ENCODE results near the gene HOXC6. TPM values are rescaled to one million over a fixed set of nuclear protein-coding genes. Genes with fewer than 3 reads are reported as not detected.

HOXC6 gene
- total RNA-seq, 4 donors from 2014 or later: 0.21 to 1.1 (median 0.30) TPM; not detected in 1

DNA sequence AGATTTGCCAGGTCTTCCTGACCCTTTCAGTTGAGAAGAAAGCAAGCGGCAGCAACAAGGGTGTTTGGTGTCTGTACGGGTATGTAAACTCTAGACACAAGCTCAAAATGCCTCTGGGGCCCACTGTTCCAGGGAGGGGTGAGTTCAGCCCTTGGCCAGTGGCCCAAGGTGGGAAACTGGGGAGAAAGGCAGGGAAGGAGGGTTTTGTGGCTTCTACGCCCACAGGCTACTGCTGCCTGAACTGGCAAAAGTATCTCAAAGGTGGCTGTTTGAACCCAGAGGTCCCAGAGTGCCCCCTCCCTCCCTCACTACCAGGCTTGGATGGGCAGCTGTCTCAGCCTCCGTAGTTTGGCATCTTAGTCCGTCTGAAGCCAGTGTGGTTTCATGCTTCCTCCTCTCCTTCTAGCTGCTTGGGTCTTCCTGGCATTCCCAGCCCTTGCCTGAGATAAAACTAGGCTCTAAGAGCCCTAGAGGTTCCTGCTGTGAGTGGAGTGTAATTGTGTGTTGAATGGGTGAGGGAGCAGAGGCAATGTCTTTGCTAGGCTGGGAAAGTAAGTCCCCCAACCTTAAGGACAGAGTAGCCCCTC lies 10.1 kb downstream of the HOXC6 start:
- DNase-seq: no peak
- H3K4me1 ChIP-seq: peaks cover 12 to 88% (median 27%) of the 10 kb centered on the region in 3 donors

DNA sequence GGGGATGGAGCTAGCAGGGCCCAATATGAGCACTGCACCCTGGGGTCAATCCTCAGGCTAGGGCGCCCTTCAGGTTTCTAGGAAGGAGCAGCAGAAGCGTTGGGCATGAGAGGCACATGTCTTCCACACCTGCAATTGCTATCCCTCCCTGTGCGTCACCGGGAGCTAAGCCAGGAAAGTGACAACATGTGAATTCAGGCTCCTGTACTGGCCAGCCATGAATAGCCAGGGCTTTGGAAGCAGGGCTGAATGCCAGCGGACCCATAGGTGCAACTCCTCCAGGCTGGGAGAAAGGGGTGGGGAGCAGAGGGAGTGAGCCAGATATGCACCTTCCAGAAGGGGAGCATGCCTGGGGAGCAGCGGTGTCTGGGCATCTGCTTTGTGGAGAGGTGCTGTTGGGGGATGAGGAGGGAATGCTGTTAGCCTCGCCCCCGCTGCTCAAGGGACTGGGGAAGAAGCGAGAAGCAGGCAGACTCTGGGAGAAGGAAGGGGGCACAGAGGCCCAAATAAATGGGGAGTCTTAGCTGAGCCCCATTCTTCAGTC lies 10.7 kb downstream of the HOXC6 start:
- peaks cover 0 to 85% (median 3%) of the 10 kb centered on the region in 4 donors for H3K27me3 ChIP-seq
- WGBS, 2 donors: 27 to 38% methylated on average over 4 to 6 of the region's 9 CpGs
- peak overlapping the region in 3 of 4 donors; percentile 4 to 40 (median 13) for H3K4me3 ChIP-seq
- TF ChIP-seq, protein P1, sequence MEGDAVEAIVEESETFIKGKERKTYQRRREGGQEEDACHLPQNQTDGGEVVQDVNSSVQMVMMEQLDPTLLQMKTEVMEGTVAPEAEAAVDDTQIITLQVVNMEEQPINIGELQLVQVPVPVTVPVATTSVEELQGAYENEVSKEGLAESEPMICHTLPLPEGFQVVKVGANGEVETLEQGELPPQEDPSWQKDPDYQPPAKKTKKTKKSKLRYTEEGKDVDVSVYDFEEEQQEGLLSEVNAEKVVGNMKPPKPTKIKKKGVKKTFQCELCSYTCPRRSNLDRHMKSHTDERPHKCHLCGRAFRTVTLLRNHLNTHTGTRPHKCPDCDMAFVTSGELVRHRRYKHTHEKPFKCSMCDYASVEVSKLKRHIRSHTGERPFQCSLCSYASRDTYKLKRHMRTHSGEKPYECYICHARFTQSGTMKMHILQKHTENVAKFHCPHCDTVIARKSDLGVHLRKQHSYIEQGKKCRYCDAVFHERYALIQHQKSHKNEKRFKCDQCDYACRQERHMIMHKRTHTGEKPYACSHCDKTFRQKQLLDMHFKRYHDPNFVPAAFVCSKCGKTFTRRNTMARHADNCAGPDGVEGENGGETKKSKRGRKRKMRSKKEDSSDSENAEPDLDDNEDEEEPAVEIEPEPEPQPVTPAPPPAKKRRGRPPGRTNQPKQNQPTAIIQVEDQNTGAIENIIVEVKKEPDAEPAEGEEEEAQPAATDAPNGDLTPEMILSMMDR (IDR thresholded peaks at IDR 0.05): no peak
- TF ChIP-seq POLR2A (IDR thresholded peaks at IDR 0.05): peak in 1 of 4 donors; percentile 7
- H3K36me3 ChIP-seq: no peaks in the 10 kb centered on the region
- peak overlapping the region; percentile 41 to 85 (median 69) for H3K27ac ChIP-seq
- H3K4me1 ChIP-seq: peaks cover 8 to 88% (median 27%) of the 10 kb centered on the region in 3 donors
- intact Hi-C loops (cut with DNase I): no loop called here
- DNase-seq: no peak
- H3K9me3 ChIP-seq: no peaks in the 10 kb centered on the region

More for the DNA sequence above, 10.1 kb downstream of the HOXC6 start:
- peak overlapping the region in 2 of 4 donors; percentile 20 to 40 for H3K4me3 ChIP-seq
- 44 to 68% methylated on average over 3 to 5 of the region's 5 CpGs for WGBS, 2 donors
- peaks cover 0 to 88% (median 3%) of the 10 kb centered on the region in 4 donors for H3K27me3 ChIP-seq
- H3K9me3 ChIP-seq: no peaks in the 10 kb centered on the region
- H3K27ac ChIP-seq: peak overlapping the region; percentile 41 to 85 (median 69)
- H3K36me3 ChIP-seq: no peaks in the 10 kb centered on the region
- intact Hi-C loops (cut with DNase I): no loop called here
- TF ChIP-seq POLR2A (IDR thresholded peaks at IDR 0.05): no peak

DNA sequence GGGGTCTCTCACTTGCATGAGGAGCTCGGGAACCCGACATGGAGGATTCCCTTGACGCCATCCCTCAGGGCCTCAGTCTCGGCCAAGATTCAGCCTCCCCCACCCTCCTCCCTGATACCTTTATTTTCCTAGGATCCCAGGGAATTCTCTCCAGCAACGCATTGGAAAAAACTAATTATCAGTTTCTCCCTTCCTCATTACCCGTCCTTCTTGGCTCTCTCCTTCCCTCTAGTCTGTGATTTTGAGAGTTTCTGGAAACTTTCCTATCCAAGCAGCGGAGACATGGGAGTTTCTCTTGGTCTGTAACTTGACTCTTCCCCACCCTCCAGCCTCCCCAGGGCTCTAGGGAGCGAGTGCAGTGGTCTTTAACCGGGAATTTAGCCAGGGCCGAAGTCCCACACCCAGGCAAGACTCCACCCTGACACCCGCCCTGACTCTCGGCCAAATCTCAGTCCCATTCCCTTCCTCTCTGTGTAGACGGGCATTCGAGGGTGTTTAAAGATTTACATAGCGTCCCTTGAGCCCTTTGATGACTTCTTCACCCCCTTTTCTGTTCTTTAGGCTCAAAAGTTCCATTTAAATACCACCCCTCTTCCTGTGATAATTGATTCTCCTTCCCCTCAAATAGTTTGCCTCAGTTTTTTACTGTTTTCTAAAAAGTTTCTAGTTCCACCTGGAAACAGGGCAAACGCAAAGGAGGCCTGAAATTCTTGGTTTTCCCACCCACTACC lies 11.3 kb downstream of the HOXC6 start:
- WGBS, 2 donors: 19 to 23% methylated on average over 16 of the region's 16 CpGs
- no peaks in the 10 kb centered on the region for H3K9me3 ChIP-seq
- no peaks in the 10 kb centered on the region for H3K36me3 ChIP-seq

DNA sequence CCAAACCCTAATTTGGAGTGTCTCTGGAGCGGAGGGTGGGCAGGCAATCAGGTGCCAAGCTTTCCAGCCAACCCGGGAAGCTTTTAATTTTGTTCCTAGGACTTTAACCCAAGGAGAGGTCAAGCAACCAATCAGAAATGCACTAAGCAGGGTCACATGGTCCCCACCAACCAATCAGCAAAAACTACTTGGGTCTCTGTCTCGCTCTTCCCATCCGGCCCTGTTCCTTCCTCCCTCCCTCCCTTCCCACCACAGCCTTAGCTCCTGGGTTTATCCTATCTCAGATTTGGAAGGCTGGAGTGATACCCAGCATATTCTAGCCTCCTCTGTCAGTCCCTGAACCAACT lies 11.9 kb downstream of the HOXC6 start:
- no peak for TF ChIP-seq POLR2A (IDR thresholded peaks at IDR 0.05)
- TF ChIP-seq, protein P1 (IDR thresholded peaks at IDR 0.05): no peak
- H3K27me3 ChIP-seq: peaks cover 0 to 79% (median 2%) of the 10 kb centered on the region in 4 donors
- H3K27ac ChIP-seq: peak overlapping the region in 3 of 4 donors; percentile 65 to 85 (median 73)

More for the DNA sequence above, 11.3 kb downstream of the HOXC6 start:
- TF ChIP-seq, protein P1 (IDR thresholded peaks at IDR 0.05): no peak
- TF ChIP-seq POLR2A (IDR thresholded peaks at IDR 0.05): no peak
- peaks cover 0 to 79% (median 2%) of the 10 kb centered on the region in 4 donors for H3K27me3 ChIP-seq
- no peak for DNase-seq
- peaks cover 1 to 88% (median 23%) of the 10 kb centered on the region in 3 donors for H3K4me1 ChIP-seq
- intact Hi-C loops (cut with DNase I): no loop called here
- H3K27ac ChIP-seq: peak overlapping the region; percentile 41 to 85 (median 69)
- peak overlapping the region in 3 of 4 donors; percentile 4 to 40 (median 13) for H3K4me3 ChIP-seq

DNA sequence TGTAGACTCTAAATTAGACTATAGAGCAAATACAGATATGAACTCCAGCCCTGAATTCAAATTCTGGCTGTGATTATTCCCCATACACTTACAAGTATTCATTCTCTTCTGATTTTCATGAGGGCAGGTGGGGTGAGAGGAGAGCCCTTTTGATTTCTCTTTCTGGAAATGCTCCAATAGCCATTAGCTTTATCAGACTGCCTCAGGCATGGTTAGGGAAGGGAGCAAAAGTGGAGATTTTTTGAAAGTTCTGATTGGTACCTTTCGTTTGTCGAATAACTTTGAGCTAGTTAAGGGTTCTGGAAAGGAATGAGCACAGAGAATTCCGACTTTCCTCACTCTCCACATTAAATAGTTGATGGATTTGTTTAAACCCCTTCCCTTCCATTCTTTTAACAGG lies 12.4 kb downstream of the HOXC6 start:
- no peak for TF ChIP-seq POLR2A (IDR thresholded peaks at IDR 0.05)
- TF ChIP-seq, protein P1 (IDR thresholded peaks at IDR 0.05): no peak
- intact Hi-C loops (cut with DNase I): no loop called here
- peak overlapping the region in 2 of 4 donors; percentile 65 to 85 for H3K27ac ChIP-seq
- no peak overlapping the region for H3K4me3 ChIP-seq
- peaks cover 0 to 79% (median 2%) of the 10 kb centered on the region in 4 donors for H3K27me3 ChIP-seq
- no peaks in the 10 kb centered on the region for H3K9me3 ChIP-seq
- H3K36me3 ChIP-seq: no peaks in the 10 kb centered on the region
- WGBS, 2 donors: 73 to 79% methylated on average over 3 of the region's 3 CpGs
- DNase-seq: no peak
- H3K4me1 ChIP-seq: peaks cover 0 to 88% (median 22%) of the 10 kb centered on the region in 3 donors

More for the DNA sequence above, 11.9 kb downstream of the HOXC6 start:
- peak overlapping the region in 3 of 4 donors; percentile 4 to 40 (median 13) for H3K4me3 ChIP-seq
- no peaks in the 10 kb centered on the region for H3K9me3 ChIP-seq
- WGBS, 2 donors: 45 to 61% methylated on average over 4 of the region's 4 CpGs
- no peaks in the 10 kb centered on the region for H3K36me3 ChIP-seq
- intact Hi-C loops (cut with DNase I): no loop called here
- H3K4me1 ChIP-seq: peaks cover 0 to 88% (median 22%) of the 10 kb centered on the region in 3 donors
- no peak for DNase-seq

All from esophagus squamous epithelium (tissue), 5 donors.